GM11168 (cell line): Measurements from ENCODE around the gene MZB1.

Experiments
- in situ Hi-C: fragments of 300-500 bp; cut with MboI; formaldehyde crosslinking; loops from one replicate; pipeline ENCODE4 v1.12.0; 2022; ENCODE audit warnings: low sequenced_read_pairs; ENCODE audit not compliant: unreplicated experiment

MZB1 gene, protein sequence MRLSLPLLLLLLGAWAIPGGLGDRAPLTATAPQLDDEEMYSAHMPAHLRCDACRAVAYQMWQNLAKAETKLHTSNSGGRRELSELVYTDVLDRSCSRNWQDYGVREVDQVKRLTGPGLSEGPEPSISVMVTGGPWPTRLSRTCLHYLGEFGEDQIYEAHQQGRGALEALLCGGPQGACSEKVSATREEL

DNA sequence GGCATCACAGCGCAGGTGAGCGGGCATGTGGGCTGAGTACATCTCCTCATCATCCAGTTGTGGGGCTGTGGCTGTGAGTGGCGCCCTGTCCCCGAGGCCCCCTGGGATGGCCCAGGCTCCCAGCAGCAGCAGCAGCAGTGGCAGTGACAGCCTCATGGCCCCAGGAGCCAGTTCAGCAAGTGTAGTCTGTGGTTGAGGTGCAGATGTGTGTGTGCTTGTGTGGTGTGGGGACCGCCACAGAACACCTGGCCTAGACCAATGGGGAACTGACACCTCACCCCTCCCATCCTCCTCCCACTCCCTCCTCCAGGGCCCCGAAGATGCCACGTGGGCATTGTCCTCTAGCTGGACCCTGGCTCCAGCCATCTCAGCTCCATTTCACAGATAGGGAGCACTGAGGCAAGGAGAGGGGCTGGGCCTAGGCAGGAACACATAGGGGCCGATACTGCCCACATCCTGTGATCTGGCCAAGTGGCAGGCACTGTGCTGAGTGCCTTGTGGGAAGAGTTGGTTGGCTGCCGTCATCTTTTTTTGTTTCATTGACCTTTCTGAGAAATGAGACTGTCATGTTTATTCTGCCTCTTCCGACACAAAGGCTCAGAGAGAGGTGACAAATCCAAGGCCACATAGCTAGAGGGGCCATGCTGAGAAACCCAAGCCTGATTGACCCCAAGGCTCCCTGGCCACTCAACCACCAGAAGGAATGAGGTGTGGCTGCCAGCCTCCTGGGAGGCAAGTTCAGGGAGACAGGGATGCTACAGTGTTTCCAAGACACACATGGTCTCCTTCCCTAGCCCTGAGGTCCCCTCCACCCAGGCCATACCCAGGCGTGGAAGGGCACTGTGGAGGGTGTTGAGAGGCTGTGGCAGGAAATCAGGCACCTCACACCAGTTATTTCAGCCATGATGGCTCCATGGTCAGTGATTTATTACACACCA lies at the start of gene MZB1:
MZB1 (minus strand) TSS at position 213 of the 938 bp plus-strand sequence; CDS start at position 156, 57 bp downstream.
- in situ Hi-C loops = no loop called here

DNA sequence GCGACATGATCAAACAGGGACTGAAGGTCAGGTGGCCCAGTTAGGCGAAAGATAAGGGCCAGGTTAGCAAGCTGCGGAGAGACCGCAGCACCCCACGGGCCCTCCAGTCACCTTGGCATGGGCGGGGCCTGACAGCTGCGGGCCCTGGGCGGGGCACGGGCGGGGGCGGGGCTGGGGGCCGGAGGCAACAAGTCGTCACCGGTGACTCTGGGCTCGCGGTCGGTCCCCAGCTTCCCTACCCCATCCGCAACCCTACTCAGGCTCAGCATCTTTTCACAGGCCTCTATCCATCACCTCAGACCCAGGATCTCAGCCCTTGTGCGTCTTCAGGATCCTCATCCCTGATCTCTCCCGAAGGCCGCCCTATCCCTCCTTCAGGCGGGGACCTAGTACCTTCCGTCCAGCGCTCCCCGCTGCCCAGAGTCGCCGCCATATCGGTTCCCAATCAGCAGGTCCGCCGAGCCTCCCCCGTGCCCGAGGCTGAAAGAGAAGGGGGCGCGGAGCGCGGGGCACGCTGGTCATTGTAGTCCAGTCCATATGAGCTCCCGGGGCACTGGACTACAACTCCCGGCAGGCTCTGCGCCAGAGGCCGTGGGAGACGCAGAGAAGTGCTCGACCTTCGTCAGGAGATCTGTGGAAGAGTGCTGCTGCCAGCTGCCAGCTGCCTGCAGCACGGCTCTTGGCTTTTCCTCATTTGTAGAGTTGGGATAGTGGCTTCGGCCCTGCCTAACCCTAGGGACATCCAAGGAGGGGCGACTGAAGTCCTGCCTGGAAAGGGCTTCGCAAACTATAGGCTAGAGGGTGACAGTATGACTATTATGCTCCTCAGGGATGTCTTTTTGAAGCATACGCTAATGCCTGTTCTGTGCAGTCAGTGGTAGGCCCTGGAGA lies 49.5 kb upstream of the MZB1 start, which contains the start of gene DNAJC18:
DNAJC18 (minus strand) TSS at position 513 of the 891 bp plus-strand sequence; CDS start at position 433, 80 bp downstream.
- in situ Hi-C loops = no loop called here

DNA sequence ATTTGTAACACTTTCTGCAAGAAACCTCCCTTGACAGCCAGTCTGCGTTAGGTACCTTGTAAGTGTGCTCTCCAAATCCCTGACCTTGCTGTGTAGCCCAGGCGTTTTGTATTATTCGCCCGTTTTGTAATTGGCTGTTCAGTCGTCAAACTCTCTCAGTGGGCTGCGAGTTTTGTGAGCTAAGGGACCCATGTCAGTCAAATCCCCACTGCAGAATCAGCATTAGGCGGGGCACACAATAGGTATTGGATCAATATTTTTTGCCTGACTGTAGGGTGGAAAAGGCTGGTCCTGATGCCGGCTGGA lies 48.9 kb upstream of the MZB1 start:
- in situ Hi-C loops = no loop called here

DNA sequence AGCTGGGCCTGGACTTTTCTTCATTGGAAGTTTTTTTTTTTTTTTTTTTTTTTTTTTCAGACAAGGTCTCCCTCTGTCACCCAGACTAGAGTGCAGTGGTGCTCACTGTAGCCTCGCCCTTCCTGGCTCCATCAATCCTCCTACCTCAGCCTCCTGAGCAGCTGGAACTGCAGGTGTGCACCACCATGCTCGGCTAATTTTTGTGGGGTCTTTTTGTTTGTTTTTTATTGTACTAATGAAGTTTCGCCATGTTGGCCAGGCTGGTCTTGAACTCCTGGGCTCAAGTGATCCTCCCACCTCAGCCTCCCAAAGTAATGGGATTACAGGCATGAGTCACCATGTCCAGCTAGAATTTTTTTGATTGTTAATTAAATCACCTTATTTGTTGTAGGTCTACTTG lies 46.0 kb upstream of the MZB1 start:
- in situ Hi-C loops = no loop called here

DNA sequence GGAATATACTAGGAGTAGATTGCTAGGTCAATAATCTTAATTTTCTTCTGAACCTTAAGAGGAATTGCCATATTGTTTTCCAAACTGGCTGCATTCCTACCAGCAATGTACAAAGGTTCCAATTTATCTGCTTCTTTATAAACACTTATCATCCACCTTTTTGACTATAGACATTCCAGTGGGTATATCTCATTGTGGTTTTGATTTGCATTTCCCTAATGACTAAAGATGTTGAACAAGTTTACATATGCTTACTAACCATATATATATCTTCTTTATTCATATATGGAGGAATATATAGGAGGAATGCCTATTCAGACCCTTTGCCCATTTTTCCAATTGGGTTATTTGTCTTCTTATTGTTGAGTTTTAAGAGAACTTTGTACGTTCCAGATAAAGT lies 42.0 kb upstream of the MZB1 start:
- in situ Hi-C loops = no loop called here

DNA sequence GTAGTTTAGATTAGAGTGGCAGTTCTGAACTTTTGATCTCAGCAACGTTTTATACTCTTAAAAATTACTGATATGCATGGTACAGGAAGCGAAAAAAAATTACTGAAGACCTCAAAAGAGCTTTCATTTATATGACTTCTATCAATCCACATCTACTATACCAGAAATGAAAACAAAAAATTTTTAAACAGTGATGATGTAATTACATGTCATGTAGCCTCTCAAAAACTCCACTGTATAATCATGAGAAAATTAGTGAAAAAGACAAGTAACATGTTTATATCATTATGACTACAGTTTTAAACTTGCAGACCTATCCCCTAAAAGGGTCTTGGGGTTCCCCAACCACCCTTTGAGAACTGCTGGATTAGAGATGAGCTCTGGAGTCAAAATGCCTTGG lies 40.3 kb upstream of the MZB1 start:
- in situ Hi-C loops = no loop called here

DNA sequence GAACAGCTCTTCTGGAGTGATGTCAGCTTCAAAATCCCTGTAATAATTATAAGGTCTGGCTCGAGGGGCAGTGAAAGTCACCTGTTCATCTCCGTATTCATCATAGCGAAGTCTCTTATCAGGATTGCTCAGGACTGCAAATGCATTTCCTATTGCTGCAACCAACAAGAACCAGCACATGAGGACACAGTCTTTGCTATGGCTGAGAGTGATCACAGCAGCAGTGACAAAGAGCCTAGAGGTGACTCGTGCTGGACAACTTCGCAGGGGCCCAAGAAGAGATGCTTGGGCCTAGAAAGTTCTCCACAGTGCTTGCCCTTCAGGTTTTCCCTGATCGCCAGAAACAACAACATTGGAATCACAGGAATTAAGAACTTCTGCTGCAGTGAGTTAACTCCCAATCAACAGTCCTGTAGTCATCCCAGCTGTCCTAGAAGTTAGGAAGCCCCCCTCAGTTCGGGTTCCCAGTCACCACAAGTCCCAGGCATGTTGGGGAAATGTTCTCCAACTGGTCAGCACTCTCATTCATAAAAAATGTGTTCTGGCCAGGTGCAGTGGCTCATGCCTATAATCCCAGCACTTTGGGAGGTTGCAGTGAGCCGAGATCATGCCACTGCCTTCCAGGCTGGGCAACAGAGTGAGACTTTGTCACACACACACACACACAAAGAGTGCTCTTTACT lies 36.6 kb upstream of the MZB1 start:
- in situ Hi-C loops = loop anchor here (10.0 kb wide), 1 partner anchor 48 kb away; the partner anchor contains the start of gene SMIM33

DNA sequence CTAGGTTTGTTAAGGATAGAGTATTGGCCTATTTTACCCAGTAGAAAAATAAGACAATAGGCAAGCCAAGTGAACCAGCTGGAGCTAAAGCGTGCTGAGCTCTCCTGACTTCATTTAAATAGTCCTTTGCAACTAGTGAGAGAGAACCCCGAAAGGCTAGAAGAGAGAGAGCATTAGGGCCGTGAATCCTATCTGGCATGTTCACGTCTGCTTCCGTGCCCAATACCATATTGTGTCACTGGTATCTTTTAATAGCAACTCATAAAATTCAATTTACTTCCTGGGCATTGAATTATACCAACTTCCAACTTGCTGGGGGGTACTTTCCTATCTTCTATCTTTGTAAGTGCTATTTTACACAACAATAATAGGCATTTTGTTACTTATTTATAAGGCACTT lies 35.8 kb upstream of the MZB1 start:
- in situ Hi-C loops = loop anchor here (10.0 kb wide), 1 partner anchor 49 kb away; the partner anchor contains the start of gene SMIM33

DNA sequence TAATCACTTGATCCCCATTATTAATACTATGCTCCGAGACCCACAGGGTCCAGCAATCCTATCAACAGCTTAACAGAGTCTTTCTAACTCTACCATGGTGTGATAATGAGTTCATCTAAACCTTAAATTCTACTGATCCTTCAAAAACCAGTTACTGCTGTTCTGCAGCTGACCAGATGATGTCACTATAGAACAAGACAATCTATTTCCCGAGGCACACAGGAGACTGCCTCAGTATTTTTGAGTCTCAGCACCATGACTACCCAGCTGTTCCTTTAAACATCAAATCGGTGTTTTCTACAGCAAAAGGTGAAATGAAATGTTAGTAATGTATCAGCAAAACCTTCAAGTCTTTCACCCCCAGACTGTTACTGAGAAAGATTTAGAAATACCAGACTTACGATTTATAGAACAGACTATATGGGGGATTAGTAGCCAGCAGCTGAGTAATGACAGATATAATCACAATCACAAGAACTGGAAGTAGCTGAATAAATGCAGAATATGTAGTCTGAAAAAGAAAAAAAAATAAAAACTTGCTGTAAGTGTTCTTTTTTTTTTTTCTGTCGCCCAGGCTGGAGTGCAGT lies 32.7 kb upstream of the MZB1 start:
- in situ Hi-C loops = loop anchor here (10.0 kb wide), 1 partner anchor 52 kb away; the partner anchor contains the start of gene SMIM33

DNA sequence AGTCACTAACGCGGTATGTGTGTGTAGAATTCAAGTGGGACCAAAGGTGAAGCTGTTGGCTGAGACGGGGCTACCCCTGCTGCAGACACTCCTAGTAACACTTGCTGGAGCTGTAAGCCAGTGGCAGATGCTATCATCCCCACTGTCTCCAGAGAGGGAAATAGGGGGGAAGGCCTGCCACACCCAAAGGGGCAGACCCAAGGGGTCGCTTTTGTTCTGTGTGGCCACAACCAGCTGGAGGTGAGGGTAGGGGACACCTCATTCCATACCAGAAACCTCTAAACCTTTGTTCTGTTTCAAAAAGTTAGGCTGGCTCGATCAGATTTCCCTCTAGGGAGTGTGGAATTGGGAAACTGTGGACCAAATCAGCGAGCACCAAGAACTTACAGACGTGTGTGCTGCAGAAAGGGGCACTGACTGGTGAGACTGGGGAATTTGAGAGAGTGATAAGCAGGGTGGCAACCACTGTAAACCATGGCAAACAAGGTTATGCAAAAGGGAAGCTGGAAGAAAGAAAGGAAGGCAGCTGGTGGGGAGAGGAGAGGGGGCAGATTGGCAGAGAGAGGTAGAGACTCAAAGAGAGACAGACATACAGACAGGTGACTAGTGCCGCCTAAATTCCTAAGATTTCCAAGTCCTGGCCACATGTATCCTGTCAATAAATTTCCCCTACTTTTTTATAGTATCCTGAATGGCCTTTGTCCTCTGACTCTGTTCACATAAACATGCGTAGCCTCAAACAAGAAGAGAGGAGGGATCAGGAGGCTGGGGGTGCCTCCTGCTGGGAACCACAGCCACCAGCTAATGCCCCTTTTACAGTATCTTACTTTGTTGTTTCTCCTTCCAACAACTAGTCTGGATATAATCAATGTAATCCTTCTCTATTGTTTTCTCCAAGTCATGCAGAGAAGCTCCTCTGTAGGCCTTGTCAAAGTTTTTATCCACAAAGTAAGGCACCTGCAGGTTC lies 29.8 kb upstream of the MZB1 start:
- in situ Hi-C loops = loop anchor here (10.0 kb wide), 1 partner anchor 55 kb away; the partner anchor contains the start of gene SMIM33

DNA sequence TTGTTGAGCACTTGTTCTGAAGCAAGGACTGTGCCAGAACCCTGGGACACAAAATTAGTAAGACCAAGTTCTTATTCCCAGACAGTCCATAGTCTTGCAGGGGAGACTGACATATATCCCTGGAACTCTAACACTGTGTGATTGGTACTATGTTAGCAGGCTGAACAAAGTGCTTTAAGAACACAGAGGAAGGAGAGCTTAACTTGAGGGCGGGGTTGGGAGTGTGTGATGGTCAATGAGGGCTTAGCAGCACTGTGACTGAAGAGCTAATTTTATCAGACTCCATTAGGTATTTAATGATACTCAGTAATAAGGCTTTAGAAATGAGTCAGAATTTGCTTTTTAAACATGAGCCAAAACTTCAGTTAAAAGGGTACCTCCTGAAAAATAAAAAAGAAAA lies 29.1 kb upstream of the MZB1 start:
- in situ Hi-C loops = no loop called here

DNA sequence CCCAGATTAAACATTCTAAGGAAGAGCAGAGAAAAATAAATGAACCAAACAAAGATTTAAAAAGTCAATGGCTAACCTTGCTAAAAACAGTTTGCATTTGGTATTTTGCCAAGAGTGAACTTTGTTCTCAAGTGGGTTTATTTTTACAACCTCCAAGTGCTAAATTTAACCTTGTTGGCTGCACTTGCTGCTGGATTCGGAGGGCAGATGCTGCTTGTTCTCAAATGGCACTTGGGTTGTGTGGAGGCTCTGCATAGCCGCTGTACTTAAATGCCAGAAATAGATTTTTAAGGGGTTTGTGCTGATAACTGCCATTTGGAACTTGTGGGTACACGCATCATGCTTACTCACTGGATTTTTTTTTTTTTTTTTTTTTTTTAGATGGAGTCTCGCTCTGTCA lies 27.5 kb upstream of the MZB1 start:
- in situ Hi-C loops = no loop called here

DNA sequence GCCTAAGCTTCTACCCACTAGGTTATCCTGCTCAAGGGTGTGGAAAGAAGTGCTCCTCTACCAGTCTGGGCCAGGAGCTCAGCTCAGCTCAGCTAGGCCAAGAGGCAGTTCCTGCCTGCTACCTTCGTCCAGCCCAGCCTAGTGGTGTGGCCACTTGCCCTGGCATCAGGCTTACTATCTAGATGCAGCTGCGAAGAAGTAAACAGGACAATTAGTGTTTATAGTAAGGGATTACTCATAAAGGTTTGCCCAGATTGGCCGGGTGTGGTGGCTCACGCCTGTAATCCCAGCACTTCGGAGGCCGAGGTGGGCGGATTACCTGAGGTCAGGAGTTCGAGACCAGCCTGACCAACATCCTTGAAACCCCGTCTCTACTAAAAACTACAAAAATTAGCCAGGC lies 26.9 kb upstream of the MZB1 start:
- in situ Hi-C loops = no loop called here

DNA sequence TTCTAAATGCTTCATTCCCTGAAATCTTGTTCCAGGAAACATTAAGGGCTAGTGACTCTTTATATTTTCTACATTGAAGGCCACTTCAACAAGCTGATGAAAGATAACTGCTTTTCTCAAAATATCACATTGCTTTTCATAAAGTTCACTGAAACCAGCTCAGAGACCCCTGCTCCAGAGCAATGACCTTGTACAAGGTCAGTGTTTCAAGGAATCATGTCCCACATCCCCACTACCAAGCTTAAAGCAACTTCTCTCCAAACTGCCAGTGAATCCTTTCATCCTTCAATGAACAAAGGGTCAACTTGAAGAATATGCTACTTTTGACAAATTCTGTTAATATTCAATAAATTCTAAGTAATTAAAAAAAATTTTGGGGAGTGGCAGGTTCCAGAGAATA lies 26.2 kb upstream of the MZB1 start:
- in situ Hi-C loops = no loop called here

DNA sequence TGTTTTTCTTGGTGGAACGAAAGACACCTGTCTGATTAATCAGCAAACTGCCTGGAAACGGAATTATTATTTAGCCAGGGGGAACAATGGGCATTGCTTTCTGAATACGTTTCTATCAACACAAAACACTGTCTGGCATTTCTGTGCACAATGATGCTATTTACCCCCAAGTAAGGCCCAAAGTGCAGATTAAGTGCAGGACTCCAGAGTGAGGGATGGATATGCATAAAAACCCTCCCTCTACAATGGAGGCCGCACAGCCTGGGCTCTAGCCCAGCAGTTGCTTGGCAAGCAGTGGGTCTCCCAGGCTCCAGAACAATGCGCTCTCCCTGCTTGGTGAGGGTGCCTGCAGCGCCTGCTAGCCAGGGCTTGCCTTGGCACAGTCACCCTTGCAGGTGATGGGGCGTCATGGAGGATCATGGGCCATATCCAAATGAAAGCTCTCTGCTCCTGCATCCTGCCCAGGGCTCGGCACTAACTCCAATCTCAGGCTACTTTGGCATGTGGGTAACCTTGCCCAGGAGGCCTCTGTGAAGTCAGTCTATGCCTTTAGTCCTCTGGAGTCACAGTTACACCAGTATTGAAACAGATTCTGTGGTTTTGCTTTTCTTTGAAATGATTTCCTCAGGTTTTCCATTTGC lies 25.6 kb upstream of the MZB1 start:
- in situ Hi-C loops = no loop called here

DNA sequence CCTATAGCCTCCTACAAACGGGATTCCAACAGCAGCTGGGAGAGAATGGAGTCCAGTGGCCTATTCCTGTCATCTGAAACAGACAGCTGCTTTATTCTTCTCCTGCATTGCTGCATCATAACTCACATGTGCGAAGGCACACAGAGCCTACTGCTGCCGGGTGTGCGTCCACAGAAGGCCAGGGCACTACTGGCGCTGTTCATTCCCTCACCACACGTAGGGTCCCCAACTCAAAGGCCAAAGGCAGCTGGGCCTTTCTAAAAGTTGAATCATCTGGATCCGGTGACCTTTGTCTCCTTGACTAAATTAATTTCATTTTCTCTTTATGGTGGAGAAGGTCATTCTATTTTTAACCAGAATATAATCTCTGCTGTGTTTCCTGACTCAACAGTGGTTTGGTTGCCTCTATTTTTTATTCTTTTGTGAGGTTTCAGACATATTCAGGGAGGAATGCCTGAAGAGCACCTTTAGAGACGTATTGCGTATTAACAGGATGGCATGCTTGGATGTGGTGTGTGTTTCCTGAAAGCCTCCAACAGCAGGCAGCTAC lies 24.9 kb upstream of the MZB1 start:
- in situ Hi-C loops = loop anchor here (5.0 kb wide), 1 partner anchor 103 kb away; no protein-coding TSS in a partner anchor

DNA sequence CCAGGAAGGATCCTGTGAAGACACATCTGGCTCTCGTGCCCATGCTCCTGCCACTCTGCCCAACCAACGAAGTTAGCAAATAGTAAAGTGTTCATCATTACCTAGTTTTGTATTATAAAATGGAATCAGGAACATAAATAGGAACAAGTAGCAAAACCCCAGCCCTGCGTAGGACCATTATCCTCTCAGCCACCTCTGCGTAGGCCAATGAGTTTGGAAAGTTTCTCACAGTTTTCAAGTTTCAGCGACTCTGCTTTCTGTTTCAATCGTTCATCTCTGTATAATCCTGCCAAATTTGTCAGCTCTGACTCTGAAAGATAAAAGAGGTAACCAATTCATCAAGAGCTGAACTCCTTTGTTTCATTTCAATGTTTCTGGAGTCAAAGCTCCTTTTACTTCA lies 24.2 kb upstream of the MZB1 start:
- in situ Hi-C loops = loop anchor here (5.0 kb wide), 1 partner anchor 103 kb away; no protein-coding TSS in a partner anchor
